Neuronal stem cell (in vitro differentiated cells): ENCODE data around the gene BCAS3.

Experiments
- DNase-seq: peaks from one replicate; pipeline ENCODE4 v3.0.0-alpha.2; 2013; ENCODE audit warnings: low spot score
- H2AFZ ChIP-seq: one replicate; pipeline ENCODE4 v1.6.1; 2013; ENCODE audit warnings: mild to moderate bottlenecking, low read length, inconsistent platforms
- H2AK5ac ChIP-seq: 2 replicates; pipeline ENCODE4 v1.6.1; 2013; ENCODE audit warnings: low read depth, mild to moderate bottlenecking, inconsistent platforms, low read length, moderate library complexity, mixed read lengths
- H2BK120ac ChIP-seq: 2 replicates; pipeline ENCODE4 v1.6.1; 2013; ENCODE audit warnings: low read depth, mild to moderate bottlenecking, inconsistent platforms, low read length, moderate library complexity, mixed read lengths
- H2BK12ac ChIP-seq: one replicate; pipeline ENCODE4 v1.6.1; 2013; ENCODE audit warnings: low read length, inconsistent platforms
- H2BK15ac ChIP-seq: 2 replicates; pipeline ENCODE4 v1.6.1; 2013; ENCODE audit warnings: mild to moderate bottlenecking, low read length, inconsistent platforms, mixed read lengths
- H2BK5ac ChIP-seq: one replicate; pipeline ENCODE4 v1.6.1; 2013; ENCODE audit warnings: inconsistent platforms, mild to moderate bottlenecking, low read length, moderate library complexity
- H3K14ac ChIP-seq: one replicate; pipeline ENCODE4 v1.6.1; 2013; ENCODE audit warnings: low read length, inconsistent platforms
- H3K18ac ChIP-seq: 2 replicates; pipeline ENCODE4 v1.6.1; 2013; ENCODE audit warnings: low read length, inconsistent platforms
- H3K23ac ChIP-seq: 2 replicates; pipeline ENCODE4 v1.6.1; 2013; ENCODE audit warnings: low read depth, mild to moderate bottlenecking, mixed read lengths, low read length, inconsistent platforms; ENCODE audit not compliant: poor library complexity
- H3K27ac ChIP-seq: replicated peaks from 3 replicates; pipeline ENCODE4 v1.5.1; 2013; ENCODE audit warnings: low read length, inconsistent platforms
- H3K27me3 ChIP-seq, 3 experiments: 2 replicates each; pipeline ENCODE4 v1.6.1; 2013; ENCODE audit warnings: low read length in 3 of 3, mild to moderate bottlenecking in 2 of 3, inconsistent platforms in 1 of 3, low read depth in 1 of 3, mixed read lengths in 1 of 3, moderate library complexity in 1 of 3; ENCODE audit not compliant: control insufficient read depth in 3 of 3, insufficient read depth in 3 of 3
- H3K36me3 ChIP-seq, 2 donors: replicated peaks in 1 of 2; 2 replicates each; pipeline ENCODE4 v1.6.1; 2013; ENCODE audit warnings: low read length in 2 of 2; ENCODE audit not compliant: control insufficient read depth in 2 of 2, insufficient read depth in 2 of 2
- H3K4ac ChIP-seq: 2 replicates; pipeline ENCODE4 v1.6.1; 2013; ENCODE audit warnings: inconsistent platforms, mild to moderate bottlenecking, low read length, moderate library complexity
- H3K4me1 ChIP-seq, 2 donors: 1 replicate in 1 of 2; 2 replicates in 1 of 2; pipeline ENCODE4 v1.6.1; 2013; ENCODE audit warnings: low read length in 2 of 2, low read depth in 1 of 2; ENCODE audit not compliant: control insufficient read depth in 2 of 2, insufficient read depth in 1 of 2
- H3K4me2 ChIP-seq: one replicate; pipeline ENCODE4 v1.6.1; 2013; ENCODE audit warnings: mild to moderate bottlenecking, low read length, inconsistent platforms; ENCODE audit not compliant: insufficient read depth, poor library complexity, severe bottlenecking
- H3K4me3 ChIP-seq, 2 donors: 2 replicates each; pipeline ENCODE4 v1.5.1; 2013; ENCODE audit warnings: low read length in 2 of 2, mild to moderate bottlenecking in 2 of 2, inconsistent platforms in 1 of 2, moderate library complexity in 1 of 2
- H3K79me1 ChIP-seq: one replicate; pipeline ENCODE4 v1.6.1; 2013; ENCODE audit warnings: low read depth, mild to moderate bottlenecking, inconsistent platforms, low read length, moderate library complexity
- H3K9ac ChIP-seq: one replicate; pipeline ENCODE4 v1.6.1; 2013; ENCODE audit warnings: mild to moderate bottlenecking, low read depth, low read length, inconsistent platforms; ENCODE audit not compliant: poor library complexity
- H3K9me3 ChIP-seq, 2 donors: replicated peaks in 1 of 2; 2 replicates each; pipeline versions ENCODE3 to v1.6.1; 2013; ENCODE audit warnings: low read length in 2 of 2, mild to moderate bottlenecking in 2 of 2, inconsistent platforms in 1 of 2, low read depth in 1 of 2, mixed read lengths in 1 of 2, moderate library complexity in 1 of 2; ENCODE audit not compliant: control insufficient read depth in 2 of 2, insufficient read depth in 1 of 2
- H4K8ac ChIP-seq: one replicate; pipeline ENCODE4 v1.6.1; 2013; ENCODE audit warnings: low read depth, mild to moderate bottlenecking, inconsistent platforms, low read length, moderate library complexity
- H4K91ac ChIP-seq: one replicate; pipeline ENCODE4 v1.6.1; 2013; ENCODE audit warnings: low read length, low read depth, mild to moderate bottlenecking, inconsistent platforms; ENCODE audit not compliant: poor library complexity
- WGBS, 2 donors: extraction: QIAGEN DNeasy Blood & Tissue Kit; methylation state at CpG; one replicate each; pipeline ENCODE4 v1.1.7; 2013; ENCODE audit warnings: missing lambda C conversion rate in 2 of 2, mixed read lengths in 1 of 2; ENCODE audit not compliant: insufficient read length in 2 of 2, insufficient replicate concordance in 1 of 2; ENCODE audit errors: extremely low coverage in 2 of 2; 5-methylcytosine and 5-hydroxymethylcytosine counted together

BCAS3 gene

DNA sequence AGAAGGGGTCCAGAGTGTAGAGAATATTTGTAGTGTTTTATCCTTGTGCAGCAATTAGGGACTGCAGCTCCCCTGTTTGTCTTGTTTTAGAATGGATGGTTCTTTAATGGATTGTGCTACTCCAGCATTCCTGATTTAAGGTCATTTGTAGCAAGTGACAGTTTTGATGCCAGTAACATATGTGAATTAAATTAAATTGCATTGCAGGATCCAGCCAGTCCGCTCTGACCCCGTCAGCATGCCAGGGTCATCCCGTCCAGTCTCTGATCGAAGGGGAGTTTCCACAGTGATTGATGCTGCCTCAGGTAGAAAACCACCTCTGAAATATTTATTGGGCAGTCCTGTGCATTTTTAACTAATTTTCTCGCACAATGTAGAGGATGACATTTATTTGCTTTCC is 406.6 kb downstream of the BCAS3 start:
- no peak overlapping the region for H3K27ac ChIP-seq
- H3K4ac ChIP-seq, result no peak overlapping the region
- H3K14ac ChIP-seq, result no peak overlapping the region
- H3K18ac ChIP-seq, result no peak overlapping the region
- no peak overlapping the region for H4K91ac ChIP-seq
- H3K36me3 ChIP-seq, result no peaks in the 10 kb centered on the region
- H4K8ac ChIP-seq, result no peak overlapping the region
- H2AK5ac ChIP-seq, result no peak overlapping the region
- no peak overlapping the region for H2BK12ac ChIP-seq
- H2BK15ac ChIP-seq, result no peak overlapping the region
- no peak overlapping the region for H3K23ac ChIP-seq
- WGBS, 2 donors, result no CpG with 5 or more reads among the region's 5 CpGs
- no peak overlapping the region for H3K4me3 ChIP-seq
- no peak overlapping the region for H2AFZ ChIP-seq
- H2BK120ac ChIP-seq, result no peak overlapping the region
- no peak overlapping the region for H2BK5ac ChIP-seq
- H3K9ac ChIP-seq, result no peak overlapping the region
- H3K79me1 ChIP-seq, result no peaks in the 10 kb centered on the region
- no peak for DNase-seq
- H3K9me3 ChIP-seq, result no peaks in the 10 kb centered on the region
- no peak overlapping the region for H3K4me2 ChIP-seq
- no peaks in the 10 kb centered on the region for H3K27me3 ChIP-seq
- H3K4me1 ChIP-seq, result no peaks in the 10 kb centered on the region

DNA sequence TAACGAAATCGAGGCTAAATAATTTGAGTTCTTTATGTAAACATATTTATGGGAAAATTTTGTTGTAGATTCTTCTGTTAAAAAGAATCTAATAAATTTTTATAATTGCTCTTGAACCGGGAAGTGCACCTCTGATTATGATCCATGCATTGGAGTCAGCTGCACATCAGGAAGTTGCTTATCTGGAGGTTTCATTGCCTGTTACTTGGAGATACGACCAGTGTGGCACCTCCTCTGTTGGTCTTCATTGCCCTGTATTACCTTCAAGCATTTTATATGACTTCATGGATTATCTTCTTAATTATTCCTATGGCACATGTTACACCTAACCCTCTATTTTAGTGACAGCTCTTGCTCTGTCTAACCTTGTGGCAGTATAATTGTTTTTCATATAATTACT is 409.4 kb downstream of the BCAS3 start:
- Histone ChIP-seq H3K4ac (no peak overlapping the region), H3K14ac (no peak overlapping the region), H3K36me3 (no peaks in the 10 kb centered on the region), H3K79me1 (no peaks in the 10 kb centered on the region), H3K9me3 (no peaks in the 10 kb centered on the region), H3K4me2 (no peak overlapping the region), H3K27ac (no peak overlapping the region), H3K4me1 (no peaks in the 10 kb centered on the region), H4K91ac (no peak overlapping the region), H2BK15ac (no peak overlapping the region), H2AK5ac (no peak overlapping the region), H2BK5ac (no peak overlapping the region), H2AFZ (no peak overlapping the region), H2BK12ac (no peak overlapping the region), H3K4me3 (no peak overlapping the region), H3K27me3 (no peaks in the 10 kb centered on the region), H2BK120ac (no peak overlapping the region), H3K18ac (no peak overlapping the region), H3K9ac (no peak overlapping the region), H4K8ac (no peak overlapping the region), H3K23ac (no peak overlapping the region)
- WGBS, 2 donors, result no CpG with 5 or more reads among the region's 4 CpGs
- no peak for DNase-seq

DNA sequence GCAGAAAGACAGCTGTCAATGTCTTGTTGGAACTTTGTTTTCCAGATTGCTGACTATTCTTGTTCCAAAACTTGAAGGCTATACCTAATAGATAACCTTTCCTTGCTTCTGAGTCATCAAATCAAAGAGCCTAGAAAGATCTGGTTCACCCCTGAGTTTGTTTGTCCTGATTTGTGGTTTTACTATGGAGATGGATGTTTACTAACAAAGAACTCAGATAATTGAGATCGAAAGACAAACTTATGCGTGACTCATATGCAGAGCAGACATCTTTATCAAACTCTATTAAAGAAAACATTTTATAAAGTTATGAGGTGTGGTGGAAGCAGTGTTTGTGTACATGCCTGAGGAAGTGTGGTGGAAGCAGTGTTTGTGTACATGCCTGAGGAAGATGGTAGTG is 410.9 kb downstream of the BCAS3 start:
- no peak overlapping the region for H3K4ac ChIP-seq
- H2BK12ac ChIP-seq, result no peak overlapping the region
- H2AFZ ChIP-seq, result no peak overlapping the region
- no peaks in the 10 kb centered on the region for H3K9me3 ChIP-seq
- H3K9ac ChIP-seq, result no peak overlapping the region
- no peaks in the 10 kb centered on the region for H3K27me3 ChIP-seq
- H3K4me1 ChIP-seq, result no peaks in the 10 kb centered on the region
- WGBS, 2 donors, result no CpG with 5 or more reads among the region's 2 CpGs
- no peak overlapping the region for H3K4me3 ChIP-seq
- H4K91ac ChIP-seq, result no peak overlapping the region
- H3K27ac ChIP-seq, result no peak overlapping the region
- no peak overlapping the region for H2AK5ac ChIP-seq
- H3K36me3 ChIP-seq, result no peaks in the 10 kb centered on the region
- no peak overlapping the region for H2BK5ac ChIP-seq
- no peak overlapping the region for H4K8ac ChIP-seq
- no peak overlapping the region for H2BK15ac ChIP-seq
- H3K79me1 ChIP-seq, result no peaks in the 10 kb centered on the region
- no peak overlapping the region for H3K18ac ChIP-seq
- H3K23ac ChIP-seq, result no peak overlapping the region
- H3K4me2 ChIP-seq, result no peak overlapping the region
- no peak overlapping the region for H2BK120ac ChIP-seq
- H3K14ac ChIP-seq, result no peak overlapping the region
- DNase-seq, result no peak

DNA sequence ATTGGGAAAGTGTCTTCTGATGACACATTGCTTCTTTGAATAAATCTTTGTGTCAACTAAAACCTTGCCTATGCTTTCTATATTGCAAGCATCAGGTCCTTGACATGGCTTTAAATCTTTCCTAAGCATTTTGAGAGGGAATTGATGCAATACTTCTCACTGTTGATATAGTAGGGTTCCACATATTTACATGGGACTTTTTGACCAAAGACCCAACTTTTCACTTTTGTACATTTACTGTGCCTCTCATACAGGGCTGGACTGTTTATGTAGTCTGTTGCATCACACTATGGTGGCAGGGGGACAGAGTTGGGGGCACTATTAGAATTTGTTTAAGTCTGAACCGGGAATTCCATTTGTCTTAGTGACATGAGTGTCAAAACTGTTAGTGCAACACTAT is 413.4 kb downstream of the BCAS3 start:
- Histone ChIP-seq H3K36me3 (no peaks in the 10 kb centered on the region), H2BK15ac (no peak overlapping the region), H2BK5ac (no peak overlapping the region), H3K27me3 (no peaks in the 10 kb centered on the region), H3K9me3 (no peaks in the 10 kb centered on the region), H3K27ac (no peak overlapping the region), H3K18ac (no peak overlapping the region), H2AFZ (no peak overlapping the region), H4K8ac (no peak overlapping the region), H3K4me2 (no peak overlapping the region), H3K9ac (no peak overlapping the region), H3K4me3 (no peak overlapping the region), H3K79me1 (no peaks in the 10 kb centered on the region), H2BK120ac (no peak overlapping the region), H3K4ac (no peak overlapping the region), H3K4me1 (no peaks in the 10 kb centered on the region), H2BK12ac (no peak overlapping the region), H3K14ac (no peak overlapping the region), H3K23ac (no peak overlapping the region), H2AK5ac (no peak overlapping the region), H4K91ac (no peak overlapping the region)
- DNase-seq, result no peak
- no CpG with 5 or more reads among the region's 1 CpG for WGBS, 2 donors
